ENCODE results near the gene SERPINE3.

SERPINE3 gene

DNA sequence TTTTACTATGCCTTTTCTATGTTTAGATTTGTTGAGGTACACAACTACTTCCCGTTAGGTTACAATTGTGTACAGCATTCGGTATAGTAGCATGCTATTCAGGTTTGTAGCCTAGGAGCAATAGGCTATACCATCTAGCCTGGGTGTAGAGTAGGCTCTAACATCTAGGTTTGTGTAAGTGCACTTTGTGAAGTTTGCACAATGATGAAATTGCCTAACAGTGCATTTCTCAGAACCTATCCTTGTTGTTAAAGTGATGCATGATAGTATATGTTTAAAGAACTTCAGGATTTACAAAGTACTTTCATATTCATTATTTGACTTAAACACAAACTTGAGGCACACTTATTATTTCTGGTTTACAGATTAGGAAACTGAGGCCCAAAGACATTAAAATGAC is 11.5 kb upstream of the SERPINE3 start:
- in situ Hi-C loops (cut with MboI; ENCODE audit: low sequenced_read_pairs), result no loop called here

DNA sequence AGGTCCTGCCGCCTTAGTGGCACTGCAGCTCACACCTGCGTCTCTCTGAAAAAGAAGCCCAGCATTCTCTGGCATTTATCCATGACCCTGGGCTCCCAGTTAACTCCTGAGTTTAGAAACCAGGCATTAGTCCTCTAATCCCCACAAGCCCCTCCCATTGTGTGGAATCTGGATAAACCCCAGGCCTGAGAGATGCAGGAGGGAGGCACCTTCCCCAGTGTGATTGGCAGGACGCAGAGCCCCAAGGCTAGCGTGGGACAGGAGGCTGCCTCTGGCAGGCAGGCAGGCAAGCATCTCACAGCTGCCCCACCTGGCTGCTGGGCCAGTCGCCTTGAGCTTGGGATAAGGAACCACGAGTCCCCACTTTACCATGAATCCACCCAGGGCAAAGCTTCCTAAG is 11.0 kb upstream of the SERPINE3 start:
- in situ Hi-C loops (cut with MboI; ENCODE audit: low sequenced_read_pairs), result no loop called here

DNA sequence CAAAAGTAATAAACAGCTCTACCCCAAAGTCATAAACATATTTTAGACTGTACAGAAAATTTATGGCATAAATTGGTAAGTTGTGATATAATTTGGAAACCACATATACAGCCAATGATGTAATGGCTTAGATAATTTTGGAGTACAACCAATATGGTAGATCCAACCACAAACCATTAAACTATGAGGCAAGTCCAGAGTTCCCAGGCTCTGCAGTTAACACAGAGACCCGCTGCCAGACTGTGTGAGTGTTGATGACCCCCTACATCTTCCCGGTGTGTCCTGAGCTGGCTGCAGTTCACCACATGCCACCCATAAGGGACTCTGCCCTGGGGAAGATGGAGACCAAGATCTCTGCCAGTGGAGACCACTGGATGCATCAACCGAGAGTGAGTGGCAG is 9.9 kb upstream of the SERPINE3 start:
- in situ Hi-C loops (cut with MboI; ENCODE audit: low sequenced_read_pairs), result no loop called here

DNA sequence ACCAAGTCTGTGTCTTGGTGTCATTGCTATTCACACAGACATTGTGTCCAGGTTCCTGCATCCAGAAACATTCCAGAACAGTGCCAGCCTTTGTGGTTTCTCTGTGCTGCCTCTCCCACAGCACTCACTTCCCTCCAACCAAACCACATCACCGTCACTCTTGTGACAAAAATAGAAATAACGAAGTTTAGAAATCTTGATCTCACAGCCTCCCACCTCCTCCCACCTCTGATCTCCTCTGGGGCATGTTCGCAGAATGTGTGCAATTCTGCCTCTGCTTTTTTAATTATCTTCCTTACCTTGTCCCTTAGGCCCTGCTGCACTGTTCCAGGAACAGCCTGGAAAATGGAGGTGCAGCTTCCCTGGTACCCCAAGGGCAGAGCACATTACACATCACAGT is 8.7 kb upstream of the SERPINE3 start:
- in situ Hi-C loops (cut with MboI; ENCODE audit: low sequenced_read_pairs), result no loop called here

DNA sequence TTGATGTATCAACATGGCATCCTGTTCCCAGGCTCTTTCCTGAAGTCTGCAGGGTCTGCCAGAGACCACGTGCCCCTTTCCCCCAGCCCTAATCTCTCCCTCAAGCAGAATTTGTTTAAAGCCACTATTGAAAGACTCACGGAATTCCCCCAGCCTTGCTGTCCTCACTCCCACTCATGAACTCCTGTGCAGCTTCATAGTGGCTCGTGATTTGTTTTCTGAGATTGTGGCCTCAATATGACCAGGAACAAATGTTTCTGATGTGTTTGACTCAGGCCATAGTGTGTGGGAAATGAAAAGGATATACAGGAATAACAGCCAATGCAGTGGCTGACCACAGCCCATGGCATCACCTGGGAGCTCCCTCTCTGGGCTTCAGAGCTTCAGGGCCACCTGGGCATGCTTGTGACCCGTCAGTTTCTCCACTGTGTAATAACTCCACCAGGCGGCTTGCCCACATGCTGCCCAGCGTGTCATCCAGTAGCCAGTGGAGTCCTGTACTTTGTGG is 8.1 kb upstream of the SERPINE3 start:
- in situ Hi-C loops (cut with MboI; ENCODE audit: low sequenced_read_pairs), result no loop called here

DNA sequence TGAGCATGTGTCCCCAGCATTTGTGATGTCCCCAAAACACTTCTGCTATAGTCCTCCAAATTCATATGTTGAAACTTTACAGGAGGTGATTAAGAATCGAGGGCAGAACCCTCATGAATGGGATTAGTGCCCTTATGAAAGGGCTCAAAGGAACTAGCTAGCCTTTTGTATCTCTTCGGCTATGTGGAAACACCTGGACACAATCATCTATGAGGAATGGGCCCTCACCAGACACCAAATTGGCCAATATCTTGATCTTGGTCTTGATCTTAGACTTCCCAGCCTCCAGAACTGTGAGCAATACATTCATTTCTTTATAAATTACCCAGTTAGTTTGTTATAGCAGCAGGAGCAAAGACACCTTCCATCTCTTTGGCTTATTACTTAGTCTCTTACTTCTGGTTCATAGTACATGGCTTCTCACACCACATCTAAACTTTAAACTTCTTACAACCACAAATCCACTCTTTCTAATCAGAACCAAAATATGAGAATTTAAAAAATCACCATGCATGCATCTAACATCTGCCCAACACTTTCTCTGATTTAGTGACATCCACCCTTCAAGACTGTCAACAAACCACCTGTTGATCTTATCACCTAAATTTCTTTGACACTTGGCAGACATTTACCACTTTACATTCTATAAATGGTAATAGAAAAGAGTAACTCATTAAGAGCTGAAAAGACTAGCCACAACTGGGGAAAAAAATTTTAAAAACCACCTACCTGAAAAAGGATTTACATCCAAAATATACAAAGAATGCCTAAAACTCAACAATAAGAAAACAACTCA is 6.7 kb upstream of the SERPINE3 start:
- in situ Hi-C loops (cut with MboI; ENCODE audit: low sequenced_read_pairs), result no loop called here

DNA sequence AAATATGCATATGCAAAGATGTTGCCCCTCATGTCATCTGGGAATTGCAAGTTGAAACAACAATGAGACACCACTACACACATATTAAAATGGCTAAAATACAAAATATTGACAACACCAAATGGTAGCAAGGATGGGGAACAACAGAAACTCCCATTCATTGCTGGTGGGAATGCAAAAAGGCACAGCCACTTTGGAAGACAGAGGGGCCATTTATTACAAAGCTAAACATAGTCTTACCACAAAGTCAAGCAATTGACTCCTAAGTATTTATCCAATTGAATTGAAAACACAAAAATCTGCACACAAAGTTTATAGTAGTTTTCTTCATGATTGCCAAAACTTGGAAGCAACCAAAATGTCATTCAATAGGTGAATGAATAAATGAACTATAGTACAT is 6.1 kb upstream of the SERPINE3 start:
- in situ Hi-C loops (cut with MboI; ENCODE audit: low sequenced_read_pairs), result no loop called here

DNA sequence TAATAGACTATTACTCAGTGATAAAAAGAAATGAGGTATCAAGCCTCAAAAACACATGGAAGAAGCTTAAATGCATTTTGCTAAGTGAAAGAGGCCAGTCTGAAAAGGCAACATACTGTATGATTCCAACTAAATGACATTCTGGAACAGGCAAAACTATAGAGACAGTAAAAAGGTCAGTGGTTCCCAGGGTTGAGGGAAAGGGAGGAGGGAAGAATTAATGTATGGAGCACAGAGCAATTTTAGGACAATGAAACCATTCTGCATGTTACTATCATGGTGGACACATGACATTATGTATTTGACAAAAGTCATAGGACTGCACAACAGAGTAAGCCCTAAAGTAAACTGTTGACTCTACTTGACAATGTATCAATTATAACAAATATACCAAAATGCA is 5.7 kb upstream of the SERPINE3 start:
- in situ Hi-C loops (cut with MboI; ENCODE audit: low sequenced_read_pairs), result no loop called here

DNA sequence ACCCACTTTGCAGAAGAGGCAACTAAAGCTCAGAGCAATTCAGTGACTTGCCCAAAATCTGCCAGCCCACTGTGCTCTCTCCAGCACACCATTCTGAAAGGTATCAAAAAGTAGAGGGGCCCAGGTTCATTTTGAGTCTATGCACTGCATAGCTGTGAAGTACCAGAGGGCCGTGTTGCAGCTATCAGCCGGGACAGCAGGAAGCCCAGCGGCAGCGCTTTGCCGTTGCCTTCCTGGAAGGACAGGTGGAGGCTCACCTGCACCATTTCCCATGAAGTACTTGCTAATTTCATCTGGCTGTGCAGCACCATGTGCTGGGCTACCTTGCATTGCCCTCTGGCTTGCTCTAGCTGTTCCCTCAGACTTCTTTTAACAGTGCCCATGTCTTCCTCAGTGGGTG is 2.7 kb upstream of the SERPINE3 start:
- in situ Hi-C loops (cut with MboI; ENCODE audit: low sequenced_read_pairs), result no loop called here

DNA sequence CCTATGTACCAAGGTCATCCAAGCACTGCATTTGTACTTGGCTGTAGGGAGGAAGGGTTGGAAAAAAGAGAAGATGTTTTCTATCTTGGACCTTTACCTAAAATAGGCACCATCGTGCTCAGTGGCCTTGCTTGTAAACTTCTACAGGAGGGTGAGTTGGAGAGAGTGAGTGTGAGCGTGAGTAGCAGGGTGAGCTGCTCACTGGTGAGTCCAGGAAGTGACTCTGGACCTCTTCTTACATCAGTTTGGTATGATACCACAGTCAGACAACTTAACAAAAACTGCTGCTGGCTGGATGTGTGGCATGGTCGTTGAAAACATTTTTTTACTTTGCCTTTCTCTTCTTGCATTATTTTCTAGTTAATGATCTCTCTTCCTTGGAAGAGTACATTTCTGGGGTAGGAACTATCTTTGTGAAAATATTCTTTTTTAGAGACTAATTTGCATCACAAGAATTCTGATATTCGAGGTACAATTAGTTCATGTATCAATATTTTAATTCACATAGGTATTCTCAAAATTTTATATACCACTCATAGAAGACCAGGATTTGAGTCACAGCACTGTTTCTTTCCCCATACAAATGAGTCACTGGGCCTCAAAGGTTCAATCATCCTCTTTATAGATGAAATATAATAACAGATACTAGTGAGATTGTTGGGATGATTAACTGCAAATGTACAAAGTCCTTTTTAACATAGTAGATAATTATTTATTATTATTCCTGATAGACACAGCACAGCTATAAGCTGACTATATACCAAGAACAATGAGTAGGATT is 651 bp downstream of the SERPINE3 start:
- in situ Hi-C loops (cut with MboI; ENCODE audit: low sequenced_read_pairs), result no loop called here

DNA sequence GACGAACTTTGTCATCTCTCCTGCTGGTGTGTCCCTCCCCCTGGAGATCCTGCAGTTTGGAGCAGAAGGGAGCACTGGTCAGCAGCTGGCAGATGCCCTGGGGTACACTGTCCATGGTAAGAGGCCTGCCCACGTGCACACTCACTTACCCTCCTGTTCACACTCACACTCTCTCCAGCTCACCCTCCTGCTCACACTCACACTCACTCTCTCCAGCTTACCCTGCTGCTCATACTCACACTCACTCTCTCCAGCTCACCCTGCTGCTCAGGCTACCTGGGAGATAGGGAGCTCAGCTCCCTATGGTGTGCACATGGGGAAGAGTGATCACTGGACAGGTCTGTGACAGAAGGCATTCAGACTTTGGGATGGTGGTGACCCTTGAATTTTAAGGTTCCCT is 1.7 kb downstream of the SERPINE3 start:
- in situ Hi-C loops (cut with MboI; ENCODE audit: low sequenced_read_pairs), result no loop called here

DNA sequence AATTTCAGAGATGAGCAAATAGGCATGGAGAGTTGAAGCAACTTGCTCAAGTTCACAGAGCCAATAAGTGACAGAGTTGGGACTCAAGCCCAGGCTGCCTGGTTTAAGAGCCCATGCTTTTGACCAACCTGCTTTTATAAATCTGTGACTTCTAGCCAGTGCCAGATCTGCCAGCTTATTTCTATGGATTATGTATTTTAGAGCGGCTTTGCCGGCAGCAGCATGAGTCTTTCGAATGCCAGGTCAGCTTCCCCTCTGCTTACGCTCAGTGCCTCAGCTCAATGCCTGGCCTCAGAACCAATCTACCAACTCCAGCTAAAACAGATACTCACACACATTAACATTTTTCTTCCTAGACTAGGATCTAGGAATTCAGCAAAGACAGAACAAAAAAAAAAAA is 2.3 kb downstream of the SERPINE3 start:
- in situ Hi-C loops (cut with MboI; ENCODE audit: low sequenced_read_pairs), result no loop called here

DNA sequence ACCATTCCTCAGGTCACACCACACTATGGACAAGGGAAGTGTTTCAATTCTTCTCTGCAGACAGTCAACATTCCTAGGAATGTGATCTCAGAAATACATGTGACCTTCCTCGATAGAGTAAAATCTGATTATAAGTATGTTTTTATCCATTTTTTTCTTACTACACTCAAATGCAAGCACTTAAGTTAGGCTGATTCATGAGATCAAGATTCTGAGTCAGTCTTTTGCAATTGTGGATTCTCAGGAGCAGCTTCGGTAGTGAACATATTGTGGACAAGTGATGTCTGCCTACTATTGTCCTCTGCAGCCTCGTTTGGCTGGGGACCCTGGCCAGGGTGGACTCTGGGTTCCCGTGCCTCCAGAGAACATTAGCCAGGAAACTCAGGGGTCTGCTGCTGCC is 3.2 kb downstream of the SERPINE3 start:
- in situ Hi-C loops (cut with MboI; ENCODE audit: low sequenced_read_pairs), result no loop called here

DNA sequence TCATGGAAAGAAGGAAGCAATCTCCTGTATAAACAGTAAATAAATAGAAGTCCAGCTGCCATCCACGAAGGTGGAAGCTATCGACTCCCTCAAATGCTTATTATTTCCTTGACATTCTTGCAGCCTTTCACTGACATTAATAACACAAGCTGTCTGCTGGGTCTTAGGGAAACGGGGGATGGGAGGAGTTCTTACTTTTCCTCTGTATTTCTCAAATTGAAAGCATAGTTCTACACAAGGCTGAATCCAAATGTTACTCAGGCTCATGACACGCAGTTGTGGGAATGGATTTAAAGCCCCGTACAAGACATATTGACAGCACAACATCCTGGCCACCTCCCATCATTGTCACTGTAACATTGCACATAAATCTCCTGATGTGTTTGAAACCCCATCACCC is 4.0 kb downstream of the SERPINE3 start:
- in situ Hi-C loops (cut with MboI; ENCODE audit: low sequenced_read_pairs), result no loop called here

DNA sequence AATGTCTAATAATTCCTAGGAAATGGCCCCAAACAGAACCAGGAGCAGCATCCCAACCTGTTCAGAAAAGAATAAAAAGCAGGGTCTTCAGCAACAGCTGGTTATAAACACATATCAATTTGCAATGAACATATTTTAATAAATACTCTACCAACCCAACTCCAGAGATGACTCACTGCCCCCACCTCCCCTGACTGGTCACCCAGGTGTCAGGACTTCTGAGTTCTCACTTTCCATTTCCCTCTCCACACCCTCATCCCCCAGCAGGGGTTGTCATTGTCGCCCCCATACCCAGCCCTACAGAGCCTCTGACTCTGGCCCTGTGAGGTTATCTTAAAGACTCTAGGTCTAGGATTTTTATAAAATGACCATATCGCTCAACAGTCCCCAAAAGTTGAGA is 6.9 kb downstream of the SERPINE3 start:
- in situ Hi-C loops (cut with MboI; ENCODE audit: low sequenced_read_pairs), result no loop called here

DNA sequence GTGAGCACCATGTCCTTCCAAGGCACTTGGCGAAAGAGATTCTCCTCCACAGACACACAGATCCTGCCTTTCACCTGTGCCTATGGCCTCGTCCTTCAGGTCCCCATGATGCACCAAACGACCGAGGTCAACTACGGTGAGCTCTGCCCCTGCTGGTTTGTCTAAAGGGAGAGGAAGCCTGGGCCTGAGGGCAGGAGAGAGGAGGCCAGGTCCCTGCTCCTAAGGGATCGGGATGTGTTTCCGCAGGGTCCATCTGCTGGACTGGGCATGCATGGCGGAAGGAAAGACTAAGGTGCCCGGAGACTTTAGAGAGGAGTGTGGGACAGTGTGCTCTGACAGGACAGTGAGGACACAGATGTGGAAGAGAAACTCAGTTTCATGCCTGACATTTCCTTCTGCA is 7.6 kb downstream of the SERPINE3 start:
- in situ Hi-C loops (cut with MboI; ENCODE audit: low sequenced_read_pairs), result no loop called here

DNA sequence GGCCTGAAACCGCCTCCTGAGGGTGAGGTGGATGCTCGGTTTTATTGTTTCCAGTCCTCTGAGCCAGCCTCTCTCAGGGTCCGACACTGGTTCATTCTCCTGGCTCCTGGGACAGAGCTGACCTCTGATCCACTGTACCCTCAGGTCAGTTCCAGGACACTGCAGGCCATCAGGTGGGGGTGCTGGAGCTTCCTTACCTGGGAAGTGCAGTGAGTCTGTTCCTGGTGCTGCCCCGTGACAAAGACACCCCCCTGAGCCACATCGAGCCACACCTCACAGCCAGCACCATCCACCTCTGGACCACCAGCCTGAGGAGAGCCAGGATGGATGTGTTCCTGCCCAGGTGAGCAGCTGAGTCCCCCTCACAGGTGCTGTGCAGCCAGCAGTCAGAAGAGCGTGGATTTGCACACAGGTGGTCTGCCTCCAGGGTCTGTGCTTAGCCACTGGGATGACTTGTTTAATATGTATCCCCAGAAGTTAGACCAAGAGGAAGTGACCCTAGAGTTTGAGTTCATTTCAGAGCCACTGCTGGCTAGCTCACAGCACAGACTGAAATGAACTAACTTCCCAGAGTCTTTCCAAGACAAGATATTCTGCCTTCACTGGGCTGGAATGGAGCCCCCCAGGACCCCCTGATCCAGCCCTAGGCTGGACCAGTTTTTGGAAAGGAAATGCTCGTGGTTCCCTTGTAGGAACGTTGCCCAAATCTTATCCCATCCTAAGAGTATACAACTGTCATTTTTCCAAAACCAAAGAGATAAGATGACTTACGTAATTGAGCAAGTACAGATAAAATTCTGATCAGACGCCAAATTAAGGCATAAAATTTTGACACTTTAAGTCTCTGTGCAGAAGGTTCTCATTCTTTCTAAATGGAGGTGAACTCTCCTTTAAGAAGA is 8.8 kb downstream of the SERPINE3 start:
- in situ Hi-C loops (cut with MboI; ENCODE audit: low sequenced_read_pairs), result no loop called here

DNA sequence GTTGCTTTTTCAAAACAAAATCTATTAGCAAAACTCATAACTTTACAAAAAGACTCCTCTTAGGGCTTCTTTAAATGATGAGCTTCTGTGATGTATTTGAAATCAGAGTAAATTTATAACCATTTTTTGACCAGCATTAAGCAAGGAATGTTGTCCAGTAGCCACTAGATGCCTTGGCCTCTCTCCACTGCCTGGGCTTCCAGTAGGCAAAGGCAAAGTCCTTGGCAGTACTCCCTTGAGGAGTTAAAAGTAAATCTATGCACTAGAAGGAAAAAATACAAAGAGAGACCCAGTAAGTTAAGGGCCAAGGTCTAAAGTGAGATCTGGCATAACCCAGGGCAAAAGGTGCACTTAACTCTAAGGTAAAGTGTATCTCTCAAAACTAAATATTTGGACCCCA is 9.5 kb downstream of the SERPINE3 start:
- in situ Hi-C loops (cut with MboI; ENCODE audit: low sequenced_read_pairs), result no loop called here

DNA sequence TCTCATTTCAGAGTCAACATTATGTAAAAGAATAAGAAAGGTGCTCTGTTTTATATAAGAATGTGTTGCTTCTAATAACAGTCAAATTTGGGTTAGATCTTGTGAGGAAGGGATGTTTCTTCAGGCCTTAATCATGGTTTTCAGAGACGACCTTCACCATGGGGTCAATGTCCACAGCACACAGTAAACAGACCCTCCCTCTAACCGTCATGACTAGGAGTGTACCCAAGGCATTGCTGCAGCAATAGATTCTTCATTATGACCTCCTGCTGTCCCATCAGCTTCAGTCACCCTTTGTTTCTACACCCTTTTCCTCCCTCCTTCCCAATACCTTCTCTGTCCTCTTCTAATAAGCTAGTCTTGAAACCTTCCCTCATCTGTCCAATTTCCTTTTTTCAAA is 15.7 kb downstream of the SERPINE3 start:
- in situ Hi-C loops (cut with MboI; ENCODE audit: low sequenced_read_pairs), result no loop called here

DNA sequence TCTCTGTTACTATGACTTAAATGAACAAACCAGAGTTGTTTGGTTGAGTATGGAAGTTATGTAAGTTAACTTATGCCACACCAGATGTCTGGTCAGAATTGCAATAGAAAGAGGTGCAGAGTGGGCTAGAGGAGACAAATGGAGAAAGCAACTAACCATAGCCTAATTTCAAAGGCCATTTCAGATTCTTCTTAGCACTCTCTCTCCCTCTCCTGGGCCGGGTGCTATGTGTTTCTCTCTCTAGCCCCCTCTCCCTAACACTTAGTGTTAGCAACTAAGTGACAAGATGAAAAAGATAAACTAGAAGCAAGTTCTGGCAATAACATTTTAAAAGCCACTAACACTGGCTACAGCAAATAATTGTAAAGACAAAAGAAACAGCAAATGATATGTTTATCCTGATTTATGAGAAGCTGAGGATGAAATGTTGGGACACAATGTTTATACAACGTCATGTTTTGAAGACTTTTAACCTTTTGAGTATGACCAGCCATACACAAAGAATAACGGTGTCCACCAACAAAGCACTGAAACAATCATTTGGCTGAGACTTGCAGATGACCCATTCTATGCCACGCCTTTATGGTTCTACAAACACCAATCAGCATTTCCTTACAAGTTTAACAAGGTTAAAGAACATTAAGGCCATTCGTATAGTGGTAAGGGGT is 18.6 kb downstream of the SERPINE3 start:
- in situ Hi-C loops (cut with MboI; ENCODE audit: low sequenced_read_pairs), result no loop called here

DNA sequence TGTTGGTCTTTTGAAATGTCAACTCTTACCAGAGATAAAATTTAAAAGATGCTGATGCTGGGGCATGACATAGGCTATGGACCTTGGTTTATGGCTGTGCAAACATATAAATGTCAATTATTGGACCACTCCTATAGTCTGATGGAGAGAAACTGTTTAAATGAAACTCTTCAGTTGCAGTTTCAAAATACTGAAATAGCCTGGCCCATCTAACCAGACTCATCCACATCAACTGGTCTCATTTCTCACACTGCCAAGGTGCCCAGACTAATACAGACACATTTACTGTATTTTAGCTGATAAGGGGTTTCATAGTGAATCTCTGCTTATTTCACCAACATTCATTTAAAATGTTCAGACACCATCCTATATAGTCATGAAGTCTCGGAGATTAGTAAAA is 19.9 kb downstream of the SERPINE3 start:
- in situ Hi-C loops (cut with MboI; ENCODE audit: low sequenced_read_pairs), result no loop called here

All from hTERT RPE-1 (cell line).